BLaER1 (cell line): ENCODE measurements around the gene PRKCZ.

Source experiments
- H3K27ac ChIP-seq: shearing (Covaris generic); formaldehyde crosslinking; 2 replicates; pipeline ENCODE4 v1.8.1; 2022
- H3K27me3 ChIP-seq: shearing (Covaris generic); formaldehyde crosslinking; 2 replicates; pipeline ENCODE4 v1.8.1; 2022
- H3K36me3 ChIP-seq: shearing (Covaris generic); formaldehyde crosslinking; 2 replicates; pipeline ENCODE4 v1.8.1; 2022
- H3K4me1 ChIP-seq: shearing (Covaris generic); formaldehyde crosslinking; 2 replicates; pipeline ENCODE4 v1.8.1; 2022
- H3K4me2 ChIP-seq: shearing (Covaris generic); formaldehyde crosslinking; 2 replicates; pipeline ENCODE4 v1.8.1; 2022
- H3K4me3 ChIP-seq: shearing (Covaris generic); formaldehyde crosslinking; 2 replicates; pipeline ENCODE4 v1.8.1; 2022
- H3K9ac ChIP-seq: shearing (Covaris generic); formaldehyde crosslinking; 2 replicates; pipeline ENCODE4 v1.8.1; 2022
- H3K9me3 ChIP-seq: shearing (Covaris generic); formaldehyde crosslinking; 2 replicates; pipeline ENCODE4 v1.8.1; 2022
- H4K20me1 ChIP-seq: shearing (Covaris generic); formaldehyde crosslinking; 2 replicates; pipeline ENCODE4 v1.8.1; 2022
- Cebpa-rat ChIP-seq: shearing (Covaris generic); IDR thresholded peaks from 2 replicates; pipeline ENCODE4 v1.8.1; 2022

PRKCZ gene

GRCh38 chr1:2196901-2197638 is 146.9 kb downstream of the PRKCZ start:
- Histone ChIP-seq H3K27me3 (no peaks in the 10 kb centered on the region), H3K4me1 (peaks cover 89% of the 10 kb centered on the region), H3K9ac (no peak overlapping the region), H3K4me2 (peak overlapping the region; percentile 97), H3K9me3 (no peaks in the 10 kb centered on the region), H3K27ac (no peak overlapping the region), H3K36me3 (no peaks in the 10 kb centered on the region), H4K20me1 (peaks cover 18% of the 10 kb centered on the region), H3K4me3 (no peak overlapping the region)
- TF ChIP-seq Cebpa-rat = no peak

DNA sequence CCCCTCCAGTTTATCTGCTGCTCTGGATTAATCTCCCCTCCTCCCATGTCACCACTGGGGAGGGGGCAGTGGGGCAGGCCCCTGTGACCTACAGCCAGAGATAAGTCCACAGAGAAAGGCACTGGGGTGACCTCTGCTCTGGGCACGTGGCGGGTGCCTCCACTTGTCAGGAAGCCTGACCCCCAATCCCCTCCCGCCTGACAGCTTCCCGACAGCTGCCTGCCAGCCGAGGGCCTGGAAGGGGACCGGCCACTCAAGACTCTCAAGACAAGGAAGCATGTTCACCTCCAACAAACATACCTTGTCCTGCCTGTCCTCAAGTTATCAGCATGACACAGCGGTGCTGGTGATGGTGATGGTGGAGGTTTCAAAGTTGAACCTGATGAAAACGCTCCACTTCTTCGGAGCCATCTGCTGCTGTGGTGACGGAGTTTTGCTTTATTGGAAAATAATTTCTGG is 147.5 kb downstream of the PRKCZ start:
- no peak overlapping the region for H3K4me3 ChIP-seq
- no peak for TF ChIP-seq Cebpa-rat
- H3K27me3 ChIP-seq = no peaks in the 10 kb centered on the region
- no peak overlapping the region for H3K4me2 ChIP-seq
- no peak overlapping the region for H3K9ac ChIP-seq
- H3K27ac ChIP-seq = no peak overlapping the region
- H3K4me1 ChIP-seq = peaks cover 88% of the 10 kb centered on the region
- peaks cover 13% of the 10 kb centered on the region for H4K20me1 ChIP-seq
- no peaks in the 10 kb centered on the region for H3K36me3 ChIP-seq
- no peaks in the 10 kb centered on the region for H3K9me3 ChIP-seq

GRCh38 chr1:2198571-2198970 is 148.4 kb downstream of the PRKCZ start:
- H3K4me3 ChIP-seq = no peak overlapping the region; the same call in 1 of the 2 replicates
- H3K27me3 ChIP-seq = no peaks in the 10 kb centered on the region
- peak overlapping the region; percentile 17 for H3K9ac ChIP-seq
- no peaks in the 10 kb centered on the region for H3K9me3 ChIP-seq
- H3K27ac ChIP-seq = peak overlapping the region; percentile 66
- H4K20me1 ChIP-seq = peaks cover 13% of the 10 kb centered on the region
- no peaks in the 10 kb centered on the region for H3K36me3 ChIP-seq
- H3K4me2 ChIP-seq = peak overlapping the region; percentile 92
- peaks cover 88% of the 10 kb centered on the region for H3K4me1 ChIP-seq
- TF ChIP-seq Cebpa-rat = no peak

DNA sequence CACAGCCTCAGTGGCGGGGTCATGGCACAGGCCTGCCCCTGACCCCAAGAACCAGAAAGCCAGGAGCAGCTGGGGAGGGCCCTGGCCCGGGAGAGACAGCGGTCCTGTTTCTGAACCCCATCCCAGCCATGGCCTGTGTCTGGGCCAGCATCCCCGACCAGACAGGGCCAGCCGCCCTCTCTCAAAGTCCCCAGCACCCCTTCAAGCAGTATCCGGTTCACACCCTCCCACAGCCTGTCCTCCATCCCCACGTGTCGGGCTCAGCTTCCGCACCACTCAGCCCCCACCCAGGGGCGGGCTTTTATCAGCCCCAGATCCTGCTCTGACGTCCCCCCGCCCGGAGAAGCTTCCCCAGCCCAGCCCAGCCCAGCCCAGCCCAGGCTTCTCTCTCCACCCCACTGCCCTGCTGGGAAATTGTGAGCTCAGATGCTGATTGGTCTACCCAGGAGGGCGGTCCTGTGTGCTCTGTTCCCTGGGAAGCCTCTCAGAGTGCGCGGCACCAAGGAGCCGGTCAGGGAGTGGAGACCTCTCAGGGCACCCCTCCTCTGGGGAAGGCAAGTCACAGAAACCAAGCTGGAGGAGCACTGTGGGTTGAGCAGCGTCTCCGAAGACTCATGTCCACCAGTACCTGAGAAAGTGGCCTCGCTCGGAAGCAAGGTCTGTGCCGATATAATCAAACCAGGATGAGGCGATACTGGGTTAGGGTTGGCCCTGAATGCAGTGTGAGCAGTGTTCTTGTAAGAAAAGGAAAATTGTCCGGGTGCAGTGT is 149.0 kb downstream of the PRKCZ start:
- H3K27ac ChIP-seq = peak overlapping the region; percentile 66
- TF ChIP-seq Cebpa-rat = no peak
- peaks cover 89% of the 10 kb centered on the region for H3K4me1 ChIP-seq
- H3K9ac ChIP-seq = peak overlapping the region; percentile 17
- peaks cover 13% of the 10 kb centered on the region for H4K20me1 ChIP-seq
- peak overlapping the region; percentile 92 for H3K4me2 ChIP-seq
- H3K4me3 ChIP-seq = peak overlapping the region; percentile 58
- H3K27me3 ChIP-seq = no peaks in the 10 kb centered on the region
- H3K9me3 ChIP-seq = no peaks in the 10 kb centered on the region
- no peaks in the 10 kb centered on the region for H3K36me3 ChIP-seq

GRCh38 chr1:2200308-2200943 is 150.2 kb downstream of the PRKCZ start:
- H3K4me1 ChIP-seq = peaks cover 91% of the 10 kb centered on the region
- peak overlapping the region; percentile 58; the same call in 1 of the 2 replicates for H3K4me3 ChIP-seq
- H3K27ac ChIP-seq = no peak overlapping the region
- no peaks in the 10 kb centered on the region for H3K27me3 ChIP-seq
- TF ChIP-seq Cebpa-rat = no peak
- H3K36me3 ChIP-seq = no peaks in the 10 kb centered on the region
- peaks cover 13% of the 10 kb centered on the region for H4K20me1 ChIP-seq
- no peaks in the 10 kb centered on the region for H3K9me3 ChIP-seq
- H3K9ac ChIP-seq = no peak overlapping the region; the same call in 1 of the 2 replicates
- peak overlapping the region; percentile 92 for H3K4me2 ChIP-seq

- H3K4me3 ChIP-seq = 0 out of 2 replicates have a peak overlapping the region, but pooled peaks have one; percentile 36
- peak overlapping the region; percentile 92 for H3K4me2 ChIP-seq
- H3K36me3 ChIP-seq = no peaks in the 10 kb centered on the region
- H3K9me3 ChIP-seq = no peaks in the 10 kb centered on the region
- no peak overlapping the region for H3K9ac ChIP-seq
- H4K20me1 ChIP-seq = peaks cover 13% of the 10 kb centered on the region
- no peaks in the 10 kb centered on the region for H3K27me3 ChIP-seq
- H3K4me1 ChIP-seq = peaks cover 91% of the 10 kb centered on the region
- TF ChIP-seq Cebpa-rat = no peak
- H3K27ac ChIP-seq = no peak overlapping the region
Observed at GRCh38 chr1:2201062-2201461, 150.9 kb downstream of the PRKCZ start.

GRCh38 chr1:2202008-2202575 is 151.9 kb downstream of the PRKCZ start:
- H3K9ac ChIP-seq = no peak overlapping the region
- no peak overlapping the region for H3K4me3 ChIP-seq
- no peaks in the 10 kb centered on the region for H3K9me3 ChIP-seq
- peaks cover 91% of the 10 kb centered on the region for H3K4me1 ChIP-seq
- H3K27me3 ChIP-seq = no peaks in the 10 kb centered on the region
- H4K20me1 ChIP-seq = peaks cover 13% of the 10 kb centered on the region
- H3K36me3 ChIP-seq = no peaks in the 10 kb centered on the region
- no peak for TF ChIP-seq Cebpa-rat
- peak overlapping the region; percentile 92 for H3K4me2 ChIP-seq
- no peak overlapping the region for H3K27ac ChIP-seq

- Histone ChIP-seq H3K9me3 (no peaks in the 10 kb centered on the region), H4K20me1 (peaks cover 13% of the 10 kb centered on the region), H3K27ac (no peak overlapping the region), H3K27me3 (no peaks in the 10 kb centered on the region), H3K9ac (no peak overlapping the region), H3K36me3 (no peaks in the 10 kb centered on the region), H3K4me2 (peak overlapping the region; percentile 97; the same call in 1 of the 2 replicates), H3K4me1 (peaks cover 88% of the 10 kb centered on the region), H3K4me3 (no peak overlapping the region)
- no peak for TF ChIP-seq Cebpa-rat
Observed at GRCh38 chr1:2202843-2203601, 152.8 kb downstream of the PRKCZ start.
